ENCODE data around the gene RGS4.
A peak's percentile ranks its signal among the peaks of the same experiment; 100 is the strongest.
"Not testable (repeated sequence)": the region's sequence is repeated elsewhere in the genome, so short reads cannot be mapped to it uniquely, and the experiment has no call there.

RGS4 gene

GRCh38 chr1:163068716-163069115, 445 bp upstream of the RGS4 start:
- peak; percentile 77 for DNase-seq (ENCODE audit: low spot score)

DNA sequence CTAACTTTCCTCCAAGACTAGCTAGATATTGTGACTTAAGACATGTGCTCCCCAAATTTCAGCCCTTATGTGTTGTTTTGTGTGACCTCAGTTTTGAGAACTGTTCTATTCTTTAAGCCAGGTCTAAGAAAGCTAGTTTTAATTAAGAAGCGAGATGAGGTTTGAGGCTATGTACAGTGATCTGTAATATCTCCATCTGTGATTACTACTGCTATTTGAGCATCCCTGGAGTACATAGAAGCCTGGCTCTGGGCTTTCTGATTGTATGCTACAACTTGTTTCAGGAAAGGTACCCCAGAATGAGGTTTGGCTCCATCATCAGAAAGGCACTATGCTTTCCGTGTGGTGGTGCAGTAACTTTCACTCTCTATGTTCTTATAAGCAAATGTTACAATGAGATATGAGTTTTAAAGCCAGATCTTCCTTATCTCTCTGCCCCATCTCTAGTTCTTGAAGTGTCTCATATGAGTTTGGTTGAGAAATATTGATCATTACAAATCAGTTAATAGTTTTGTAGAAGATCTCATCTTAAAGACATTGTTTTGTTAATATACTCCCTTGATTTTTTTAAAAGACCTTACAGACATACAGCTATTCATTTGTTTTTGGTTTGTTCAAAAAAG, 605 bp downstream of the RGS4 start:
- DNase-seq (ENCODE audit: low spot score): no peak

DNA sequence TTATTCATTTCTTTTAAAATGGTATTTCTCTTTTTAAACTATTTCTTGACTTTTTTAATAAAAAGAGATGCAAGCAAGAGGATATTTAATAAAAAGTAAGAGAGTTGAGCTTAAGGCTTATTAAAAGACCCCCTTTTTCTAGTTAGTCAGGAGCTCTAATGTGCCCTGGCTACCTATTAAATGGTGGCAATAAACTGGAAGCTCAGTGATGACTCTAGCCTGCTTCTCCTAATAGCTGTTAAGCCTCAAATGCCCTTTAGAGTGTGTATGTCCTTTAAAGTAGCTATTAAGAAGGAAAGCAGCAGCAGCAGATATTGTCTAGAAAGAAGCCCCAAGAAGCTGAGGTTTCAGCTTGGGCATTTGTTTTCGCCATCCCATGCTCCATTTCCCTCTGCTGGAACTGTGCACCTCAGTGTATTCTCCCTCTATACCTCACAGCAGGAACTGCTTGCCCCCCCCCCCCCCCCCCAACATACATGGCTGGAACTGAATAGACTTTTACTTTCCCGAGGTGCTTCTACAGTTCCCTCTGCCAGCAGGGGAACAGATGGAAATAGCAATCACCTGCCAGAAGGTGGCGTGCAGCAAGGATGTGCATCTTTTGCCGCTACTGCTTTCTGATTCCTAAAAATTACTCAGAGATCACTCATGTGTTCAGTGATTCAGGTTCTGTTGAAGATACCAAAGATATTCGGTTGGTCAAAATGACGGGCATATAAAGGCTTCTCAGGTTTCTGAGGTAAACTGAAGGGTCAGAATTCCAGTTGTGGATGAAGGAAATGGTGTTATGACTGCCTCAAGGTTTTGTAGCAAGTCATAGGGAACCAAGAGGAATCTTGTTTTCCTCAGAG, 2.5 kb downstream of the RGS4 start:
- DNase-seq (ENCODE audit: low spot score): peak; percentile 95

DNA sequence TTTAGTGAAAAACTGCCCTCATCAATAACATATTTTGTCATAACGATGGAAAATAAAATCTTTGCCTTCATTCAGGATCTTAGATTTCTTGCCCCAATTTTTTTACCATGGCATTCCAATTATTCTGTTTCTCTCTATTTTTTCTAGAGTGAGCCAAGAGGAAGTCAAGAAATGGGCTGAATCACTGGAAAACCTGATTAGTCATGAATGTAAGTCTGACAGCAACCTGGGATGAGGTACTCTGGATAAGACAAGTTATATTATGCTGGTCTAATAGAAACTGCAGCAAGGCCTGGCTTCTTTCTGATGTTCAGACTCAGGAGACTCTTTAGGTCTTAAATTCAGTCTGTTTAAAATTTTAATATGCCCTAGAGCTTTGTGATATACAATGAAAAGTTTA, 3.5 kb downstream of the RGS4 start:
- peak; percentile 83 for DNase-seq (ENCODE audit: low spot score)

GRCh38 chr1:163074004-163074403, 4.8 kb downstream of the RGS4 start:
- DNase-seq (ENCODE audit: low spot score): peak; percentile 71

GRCh38 chr1:163074716-163075284, 5.6 kb downstream of the RGS4 start:
- DNase-seq (ENCODE audit: low spot score): peak; percentile 78

DNA sequence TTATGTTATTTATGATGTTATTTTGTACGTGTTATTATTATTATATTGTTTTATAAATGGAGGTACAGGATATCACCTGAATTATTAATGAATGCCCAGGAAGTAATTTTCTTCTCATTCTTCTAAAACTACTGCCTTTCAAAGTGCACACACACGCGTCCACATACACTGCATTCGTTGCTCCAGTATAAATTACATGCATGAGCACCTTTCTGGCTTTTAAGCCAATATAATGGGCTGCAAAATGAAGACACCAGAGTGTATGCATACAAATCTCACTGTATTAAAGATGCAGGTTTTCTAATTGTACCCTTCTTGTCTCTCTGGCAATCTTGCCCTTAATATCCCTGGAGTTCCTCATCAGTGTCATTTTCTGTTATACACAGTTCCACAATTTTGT, 6.9 kb downstream of the RGS4 start:
- DNase-seq (ENCODE audit: low spot score): peak; percentile 54

DNA sequence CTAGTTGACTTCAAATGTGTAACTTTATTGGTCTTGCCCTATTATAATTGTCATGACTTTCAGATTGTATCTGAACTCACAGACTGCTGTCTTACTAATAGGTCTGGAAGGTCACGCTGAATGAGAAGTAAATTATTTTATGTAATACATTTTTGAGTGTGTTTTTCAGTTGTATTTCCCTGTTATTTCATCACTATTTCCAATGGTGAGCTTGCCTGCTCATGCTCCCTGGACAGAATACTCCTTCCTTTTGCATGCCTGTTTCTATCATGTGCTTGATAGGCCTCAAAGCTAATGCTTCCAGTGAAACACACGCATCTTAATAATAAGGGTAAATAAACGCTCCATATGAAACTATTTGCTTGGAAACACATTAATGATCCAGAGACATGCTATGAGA, 7.3 kb downstream of the RGS4 start:
- peak; percentile 62 for DNase-seq (ENCODE audit: low spot score)

- no peak for DNase-seq (ENCODE audit: low spot score)
Observed at GRCh38 chr1:163076981-163077761, 8.0 kb downstream of the RGS4 start.

DNA sequence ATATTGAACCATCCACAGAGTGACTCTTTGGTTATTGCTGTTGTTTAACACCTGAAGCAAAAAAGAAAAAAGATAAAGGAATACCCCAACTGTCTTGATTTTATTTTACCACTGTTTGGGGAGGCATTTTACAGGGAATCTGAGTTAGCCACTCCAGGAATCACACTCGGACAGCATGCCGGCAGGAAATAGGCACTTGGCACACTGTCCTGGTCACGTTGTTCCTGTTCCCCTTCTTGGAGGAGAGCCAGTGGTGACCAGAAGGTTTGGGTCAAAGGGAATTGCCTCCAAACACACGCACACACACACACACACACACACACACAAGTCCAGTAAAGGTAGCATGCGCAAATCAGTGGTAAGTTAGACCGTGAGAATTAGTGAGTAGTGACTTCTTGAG, 13.8 kb downstream of the RGS4 start:
- no peak for DNase-seq (ENCODE audit: low spot score)

GRCh38 chr1:163083690-163084089, 14.5 kb downstream of the RGS4 start:
- peak; percentile 72 for DNase-seq (ENCODE audit: low spot score)

- peak; percentile 37 for DNase-seq (ENCODE audit: low spot score)
Observed at GRCh38 chr1:163084330-163084729, 15.2 kb downstream of the RGS4 start.

DNA sequence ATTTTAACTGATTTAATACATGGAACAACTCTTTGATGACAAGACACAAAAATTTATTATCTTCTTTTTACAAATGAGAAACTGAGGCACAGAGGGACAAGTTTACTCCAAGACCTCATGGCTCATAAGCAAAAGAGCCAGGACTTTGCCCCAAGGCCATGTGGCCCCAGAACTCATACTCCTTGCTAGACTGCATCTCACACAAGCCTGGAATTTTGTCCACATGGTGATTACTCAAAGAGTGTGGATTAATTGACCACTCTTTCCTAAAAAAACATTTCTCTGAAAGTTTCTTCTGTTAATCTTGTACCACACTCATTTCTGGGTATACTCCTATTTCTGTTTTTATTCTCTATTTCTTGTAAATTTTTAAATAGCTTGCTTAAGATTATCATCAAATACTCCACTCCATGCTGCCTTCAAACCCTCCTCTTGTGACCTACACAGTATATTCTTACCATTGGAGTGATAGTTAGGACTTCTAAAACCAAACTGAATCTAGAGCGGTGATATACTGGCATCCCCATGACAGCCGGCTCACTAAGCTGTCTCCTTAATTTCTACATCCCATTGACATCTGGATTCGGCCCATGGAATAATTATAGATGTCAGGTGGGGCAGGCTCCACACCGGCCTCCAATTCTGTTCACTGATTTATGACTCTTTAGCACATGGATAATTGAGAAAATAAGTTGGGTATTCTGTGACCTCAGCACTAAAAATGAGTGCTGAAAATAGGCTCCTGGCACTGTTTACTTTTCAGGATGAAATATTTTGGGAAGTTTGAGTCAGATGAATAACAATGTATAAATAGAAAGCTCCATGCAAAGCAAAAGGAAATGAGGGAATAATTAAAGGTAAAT, 16.1 kb downstream of the RGS4 start:
- DNase-seq (ENCODE audit: low spot score): no peak

DNA sequence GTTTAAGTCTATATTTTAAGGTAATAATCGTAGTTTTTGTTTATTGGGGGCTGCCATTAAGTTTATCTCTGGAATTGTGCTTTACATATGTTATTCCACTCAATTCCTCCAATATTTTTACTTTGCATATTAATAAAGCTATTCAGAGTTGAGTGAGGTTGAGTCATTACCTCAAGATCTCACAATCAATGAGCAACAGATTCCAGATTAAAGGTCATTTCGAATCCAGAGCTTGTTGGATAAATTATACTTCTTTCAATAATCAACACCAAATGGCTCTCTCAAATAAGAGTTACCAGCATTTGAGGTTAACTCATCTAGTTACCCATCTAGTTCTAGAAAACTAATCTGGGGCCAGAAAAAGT, 16.7 kb downstream of the RGS4 start:
- no peak for DNase-seq (ENCODE audit: low spot score)

DNA sequence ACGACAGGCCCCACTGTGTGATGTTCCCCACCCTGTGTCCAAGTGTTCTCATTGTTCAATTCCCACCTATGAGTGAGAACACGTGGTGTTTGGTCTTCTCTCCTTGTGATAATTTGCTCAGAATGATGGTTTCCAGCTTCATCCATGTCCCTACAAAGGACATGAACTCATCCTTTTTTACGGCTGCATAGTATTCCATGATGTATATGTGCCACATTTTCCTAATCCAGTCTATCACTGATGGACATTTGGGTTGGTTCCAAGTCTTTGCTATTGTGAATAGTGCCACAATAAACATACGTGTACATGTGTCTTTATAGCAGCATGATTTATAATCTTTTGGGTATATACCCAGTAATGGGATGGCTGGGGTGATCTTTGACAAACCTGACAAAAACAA, 20.0 kb downstream of the RGS4 start:
- DNase-seq (ENCODE audit: low spot score): not testable (repeated sequence)

- peak; percentile 90 for DNase-seq (ENCODE audit: low spot score)
Observed at GRCh38 chr1:163090321-163090945, 21.3 kb downstream of the RGS4 start.

- no peak for DNase-seq (ENCODE audit: low spot score)
Observed at GRCh38 chr1:163093169-163093568, 24.0 kb downstream of the RGS4 start.

DNA sequence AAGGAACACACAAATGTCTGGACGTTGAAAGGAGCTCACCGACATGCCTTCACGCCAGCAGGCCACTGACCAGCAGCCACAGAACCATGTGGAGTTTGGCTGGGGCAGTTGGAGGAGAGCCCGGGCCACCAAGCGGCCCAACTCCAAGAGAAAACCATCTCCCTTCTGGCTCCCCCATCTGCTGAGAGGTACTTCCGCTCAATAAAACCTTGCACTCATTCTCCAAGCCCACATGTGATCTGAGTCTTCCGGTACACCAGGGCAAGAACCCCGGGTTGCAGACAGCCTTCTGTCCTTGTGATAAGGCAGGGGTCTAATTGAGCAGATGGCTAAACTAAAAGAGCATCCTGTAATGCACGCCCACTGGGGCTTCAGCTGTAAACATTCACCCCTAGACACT, 24.4 kb downstream of the RGS4 start:
- no peak for DNase-seq (ENCODE audit: low spot score)

- no peak for DNase-seq (ENCODE audit: low spot score)
Observed at GRCh38 chr1:163094182-163094581, 25.0 kb downstream of the RGS4 start.

- DNase-seq (ENCODE audit: low spot score): no peak
Observed at GRCh38 chr1:163094589-163094988, 25.4 kb downstream of the RGS4 start.

DNA sequence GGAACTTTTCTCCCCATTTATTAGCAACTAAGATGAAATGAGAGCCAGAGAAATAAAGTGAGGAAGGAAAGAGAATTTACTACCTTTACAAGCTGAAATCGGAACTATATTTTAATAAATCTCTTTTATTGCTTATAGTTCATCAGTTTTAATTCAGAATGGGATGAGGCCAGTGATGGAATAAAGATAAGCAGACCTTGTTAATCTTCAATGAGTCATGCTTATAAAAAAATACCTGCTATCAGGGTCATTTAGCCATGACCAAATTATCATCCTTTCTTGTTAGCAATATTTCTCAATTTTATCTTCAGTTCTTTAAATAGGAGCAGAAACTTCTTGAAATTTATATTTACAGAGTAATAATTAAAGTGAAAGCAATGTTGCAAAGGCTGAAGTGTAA, 26.1 kb downstream of the RGS4 start:
- DNase-seq (ENCODE audit: low spot score): no peak

Measured in RKO (cell line).